K562 (cell line): Measurements from ENCODE around the gene COX6A1. TPM values are rescaled to one million over a fixed set of nuclear protein-coding genes. Genes with fewer than 3 reads are reported as not detected.

Experiments used
- ATAC-seq: fragments of 200-7000 bp; cut with Tn5 transposase; 3 replicates; pipeline ENCODE4 v1.9.1; 2020; ENCODE audit warnings: moderate library complexity
- BruUV-seq: library from RNA; stranded (reverse); fragments of 400-500 nt; replicated peaks from 2 replicates; lab custom pipeline; 2021; lab: Mats Ljungman, UMichigan
- CTCF ChIA-PET: fragments of 300-600 bp; formaldehyde crosslinking; extraction: SDS; loops from one replicate; lab custom pipeline; 2021; ENCODE audit warnings: low intra/inter-chr PET ratio; lab: Yijun Ruan, JAX
- POLR2A ChIA-PET: fragments of 300-600, 350-650 bp; sonication (Branson Sonifier 250); formaldehyde crosslinking; extraction: SDS; loops from one replicate; lab custom pipeline; 2021; ENCODE audit warnings: antibody characterized with exemption, inconsistent platforms; lab: Yijun Ruan, JAX
- DNase-seq, 4 experiments: peaks; one replicate each; pipeline versions ENCODE4 v3.0.0 to v3.0.0-alpha.2; 2011 to 2018; ENCODE audit warnings: low spot score in 3 of 4, mixed read lengths in 3 of 4; ENCODE audit errors: extremely low read depth in 1 of 4
- FAIRE-seq: peaks from 2 replicates; lab custom pipeline; 2011; peaks lifted over from hg19 to GRCh38; lab: Jason Lieb, UNC
- H2AFZ ChIP-seq: 2 replicates; pipeline ENCODE4 v1.6.0; 2011; ENCODE audit warnings: low read depth, low read length, control low read depth, inconsistent platforms
- H3K27ac ChIP-seq: fragments of 200-600 bp; 3 replicates; pipeline ENCODE4 v1.8.0; 2011; ENCODE audit warnings: low read depth, mild to moderate bottlenecking, control low read depth, inconsistent platforms, low read length, moderate library complexity, mixed read lengths; ENCODE audit errors: extremely low read depth
- H3K27me3 ChIP-seq, 2 experiments: fragments of 300-600 bp in 1 of 2; 2 replicates in 1 of 2; 3 replicates in 1 of 2; pipeline versions ENCODE4 v1.6.0 to v1.8.0; 2011; ENCODE audit warnings: inconsistent platforms in 2 of 2, low read length in 2 of 2, mild to moderate bottlenecking in 1 of 2, mixed read lengths in 1 of 2, moderate library complexity in 1 of 2; ENCODE audit not compliant: control insufficient read depth in 2 of 2, insufficient read depth in 2 of 2
- H3K36me3 ChIP-seq: fragments of 300-600 bp; 3 replicates; pipeline ENCODE4 v1.8.0; 2011; ENCODE audit warnings: mild to moderate bottlenecking, low read length, inconsistent platforms; ENCODE audit not compliant: control insufficient read depth, insufficient read depth
- H3K4me1 ChIP-seq, 2 experiments: fragments of 200-600 bp in 1 of 2; replicated peaks in 1 of 2; 2 replicates in 1 of 2; 3 replicates in 1 of 2; pipeline versions ENCODE4 v1.5.1 to v1.8.0; 2011; ENCODE audit warnings: inconsistent platforms in 2 of 2, low read length in 2 of 2, mild to moderate bottlenecking in 1 of 2, mixed read lengths in 1 of 2, moderate library complexity in 1 of 2; ENCODE audit not compliant: control insufficient read depth in 2 of 2, insufficient read depth in 2 of 2
- H3K4me2 ChIP-seq: 2 replicates; pipeline ENCODE4 v1.6.1; 2011; ENCODE audit warnings: low read length, control low read depth, inconsistent platforms, mixed read lengths; ENCODE audit not compliant: insufficient read depth
- H3K4me3 ChIP-seq: fragments of 200-600 bp; sonication (generic), shearing (Covaris generic); 2 replicates; pipeline ENCODE4 v1.5.1; 2016; ENCODE audit warnings: control low read depth, inconsistent platforms
- H3K79me2 ChIP-seq: fragments of 200-600 bp; 3 replicates; pipeline ENCODE4 v1.8.0; 2011; ENCODE audit warnings: low read length, inconsistent platforms; ENCODE audit not compliant: control insufficient read depth, insufficient read depth
- H3K9ac ChIP-seq, 2 experiments: 2 replicates each; pipeline versions ENCODE4 v1.6.0 to v1.6.1; 2011; ENCODE audit warnings: low read depth in 2 of 2, low read length in 2 of 2, control low read depth in 1 of 2, inconsistent platforms in 1 of 2, mild to moderate bottlenecking in 1 of 2, mixed read lengths in 1 of 2; ENCODE audit not compliant: insufficient read depth in 1 of 2
- H3K9me1 ChIP-seq: one replicate; pipeline ENCODE4 v1.6.0; 2011; ENCODE audit warnings: inconsistent platforms, mild to moderate bottlenecking, low read length, moderate library complexity; ENCODE audit not compliant: control insufficient read depth, insufficient read depth
- H3K9me3 ChIP-seq: replicated peaks from 2 replicates; pipeline ENCODE4 v1.5.1; 2011; ENCODE audit warnings: low read depth, low read length, inconsistent platforms; ENCODE audit not compliant: control insufficient read depth, insufficient read depth
- H4K20me1 ChIP-seq: replicated peaks from 2 replicates; pipeline ENCODE4 v1.6.1; 2011; ENCODE audit warnings: low read length, inconsistent platforms, mixed read lengths; ENCODE audit not compliant: control insufficient read depth, insufficient read depth
- ASH1L ChIP-seq: fragments of 450-650 bp; IDR thresholded peaks from 2 replicates; pipeline ENCODE4 v1.6.1; 2018; ENCODE audit warnings: borderline replicate concordance, mild to moderate bottlenecking, low read depth; ENCODE audit not compliant: partially characterized antibody
- ATF1 ChIP-seq, 2 experiments: fragments of 450-650 bp in 1 of 2; IDR thresholded peaks; 2 replicates each; pipeline ENCODE4 v1.6.1; 2016; ENCODE audit warnings: missing compliant biosample characterization in 1 of 2, missing genetic modification characterization in 1 of 2
- DIDO1 ChIP-seq: fragments of 450-650 bp; IDR thresholded peaks from 2 replicates; pipeline ENCODE4 v1.6.1; 2016; ENCODE audit warnings: low read depth, missing biosample characterization, missing genetic modification characterization
- E2F6 ChIP-seq, 2 experiments: IDR thresholded peaks; 2 replicates each; pipeline ENCODE4 v1.6.1; 2011; ENCODE audit warnings: borderline replicate concordance in 1 of 2, control low read depth in 1 of 2, low read depth in 1 of 2, low read length in 1 of 2, mild to moderate bottlenecking in 1 of 2, mixed read lengths in 1 of 2, moderate library complexity in 1 of 2; ENCODE audit not compliant: insufficient read depth in 1 of 2, insufficient read length in 1 of 2, poor library complexity in 1 of 2, severe bottlenecking in 1 of 2; ENCODE audit errors: extremely low read depth in 1 of 2
- EP400 ChIP-seq: fragments of 450-650 bp; IDR thresholded peaks from 2 replicates; pipeline ENCODE4 v1.6.1; 2017; ENCODE audit warnings: antibody characterized with exemption, mild to moderate bottlenecking, moderate library complexity
- GABPA ChIP-seq: fragments of 200-800 bp; sonication (Bioruptor generic); conservative IDR thresholded peaks from 2 replicates; pipeline ENCODE4 v1.6.1; 2016; ENCODE audit warnings: low read depth, missing genetic modification characterization, missing compliant biosample characterization
- HCFC1 ChIP-seq: IDR thresholded peaks from 2 replicates; pipeline ENCODE4 v1.6.1; 2012; ENCODE audit warnings: low read depth, low read length, improper control_type of control experiment
- LARP7 ChIP-seq: fragments of 450-650 bp; IDR thresholded peaks from 2 replicates; pipeline ENCODE4 v1.6.1; 2016
- MAZ ChIP-seq, 2 experiments: fragments of 450-650 bp in 1 of 2; sonication (generic) in 1 of 2; formaldehyde crosslinking; IDR thresholded peaks in 1 of 2; conservative IDR thresholded peaks in 1 of 2; 2 replicates each; pipeline versions ENCODE4 v1.4.0 to v1.5.0; 2020; ENCODE audit warnings: mild to moderate bottlenecking in 1 of 2, missing genetic modification reagents in 1 of 2
- NONO ChIP-seq, 2 experiments: fragments of 200-400 bp in 1 of 2; fragments of 450-650 bp in 1 of 2; formaldehyde crosslinking in 1 of 2; IDR thresholded peaks; 2 replicates each; pipeline ENCODE4 v1.6.1; 2017; ENCODE audit warnings: low read depth in 2 of 2, mild to moderate bottlenecking in 2 of 2, moderate library complexity in 2 of 2, low read length in 1 of 2
- NR1H2 ChIP-seq: sonication (generic); formaldehyde crosslinking; IDR thresholded peaks from 2 replicates; pipeline ENCODE4 v1.4.0; 2020; ENCODE audit warnings: mild to moderate bottlenecking, missing genetic modification reagents
- POLR2AphosphoS2 ChIP-seq: IDR thresholded peaks from 2 replicates; pipeline ENCODE4 v1.6.1; 2012; ENCODE audit warnings: low read length, improper control_type of control experiment
- POU5F1 ChIP-seq: fragments of 150-350 bp; IDR thresholded peaks from 2 replicates; pipeline ENCODE4 v1.6.1; 2014; ENCODE audit warnings: borderline replicate concordance, low read length, low read depth, mild to moderate bottlenecking; ENCODE audit not compliant: partially characterized antibody
- RAD21 ChIP-seq, 2 experiments: fragments of 250-450 bp in 1 of 2; fragments of 450-650 bp in 1 of 2; sonication (Bioruptor Pico) in 1 of 2; formaldehyde crosslinking in 1 of 2; IDR thresholded peaks in 1 of 2; conservative IDR thresholded peaks in 1 of 2; 2 replicates each; pipeline versions ENCODE4 v1.4.0 to v1.8.0; 2020 to 2022; ENCODE audit warnings: mild to moderate bottlenecking in 2 of 2, moderate library complexity in 1 of 2
- SRSF1 ChIP-seq: fragments of 200-400 bp; formaldehyde crosslinking; IDR thresholded peaks from 2 replicates; pipeline ENCODE4 v1.6.1; 2017; ENCODE audit warnings: mild to moderate bottlenecking, low read depth, low read length, moderate library complexity
- TRIM28 ChIP-seq: fragments of 450-650 bp; IDR thresholded peaks from 2 replicates; pipeline ENCODE4 v1.6.1; 2017
- ZNF140 ChIP-seq: fragments of 250-450 bp; sonication (Bioruptor Pico); IDR thresholded peaks from 2 replicates; pipeline ENCODE4 v1.8.0; 2021; ENCODE audit warnings: moderate library complexity, mild to moderate bottlenecking, inconsistent platforms
- WGBS: fragments of 100-300 bp; shearing (Covaris generic); methylation state at CpG from one replicate; pipeline ENCODE4 v1.1.6; 2016; ENCODE audit warnings: low coverage, mixed read lengths; ENCODE audit not compliant: insufficient coverage; ENCODE audit errors: missing lambda C conversion rate; 5-methylcytosine and 5-hydroxymethylcytosine counted together
- in situ Hi-C: fragments of 300-500 bp; cut with MboI; formaldehyde crosslinking; loops from 4 replicates; pipeline ENCODE4 v1.15.0; 2018; ENCODE audit warnings: inconsistent platforms, mixed read lengths
- intact Hi-C: fragments of 100-400 bp; cut with micrococcal nuclease; formaldehyde crosslinking; loops from 2 replicates; pipeline ENCODE4 v1.14.2; 2022
- polyA plus RNA-seq, 8 experiments: library from polyadenylated mRNA; depleted of rRNA in 4 of 8; stranded (reverse) in 5 of 8; unstranded in 3 of 8; fragments of >200 nt; fragmentation: Nextera tagmentation in 2 of 8; fragmentation: Illumina TruSeq in 1 of 8; extraction: Ambion mirVana in 2 of 8; extraction: Trizol in 1 of 8; gene quantifications; 2 replicates each; pipeline versions ENCODE4 v1.2.1 to v1.2.3, GENCODE V29; 2011 to 2014; ENCODE audit warnings: inconsistent platforms in 1 of 8, missing spikeins in 1 of 8
- total RNA-seq, 7 experiments: library from RNA; depleted of rRNA in 6 of 7; stranded (reverse); fragments of >200 nt in 6 of 7; fragmentation: Illumina TruSeq in 2 of 7; extraction: Trizol in 2 of 7; gene quantifications; 2 replicates each; pipeline versions ENCODE4 v1.2.1 to v1.2.3, GENCODE V29; 2011 to 2021; ENCODE audit warnings: low replicate concordance in 1 of 7

The COX6A1 gene
- total and polyA plus RNA-seq, 9 of the 15 experiments (the other 6 are each of a cell fraction or from before 2014, with no cell fraction given), result 414 to 4,142 (median 931) TPM

- POLR2A ChIA-PET, result interaction anchor here (0.7 to 3.5 kb wide), 6 partner anchors 9 to 831 kb away, joined by 3 to 14 read pairs (median 4); no protein-coding TSS in a partner anchor
Observed at GRCh38 chr12:120465756-120466155, 27.8 kb downstream of the COX6A1 start.

More at GRCh38 chr12:120465756-120466155, 27.8 kb downstream of the COX6A1 start:
- H3K79me2 ChIP-seq, result peaks cover 71% of the 10 kb centered on the region
- no peaks in the 10 kb centered on the region for H3K27me3 ChIP-seq
- H3K9me1 ChIP-seq, result no peaks in the 10 kb centered on the region
- no peak overlapping the region for H2AFZ ChIP-seq
- peaks cover 73% of the 10 kb centered on the region for H3K36me3 ChIP-seq
- CTCF ChIA-PET, result interaction anchor here (2.2 kb wide), 1 partner anchor 109 kb away, joined by 11 read pairs; no protein-coding TSS in a partner anchor
- FAIRE-seq (no peak), ATAC-seq (no peak), DNase-seq (no peak)
- no peak overlapping the region for H3K4me2 ChIP-seq
- 60% methylated on average over 5 of the region's 5 CpGs for WGBS
- H3K9me3 ChIP-seq, result no peaks in the 10 kb centered on the region
- H3K27ac ChIP-seq, result no peak overlapping the region
- in situ Hi-C loops, result no loop called here
- no TSS peak for BruUV-seq
- intact Hi-C loops, result loop anchor here (5.0 kb wide), 1 partner anchor 117 kb away; the partner anchor contains the start of gene POP5
- no peak for TF ChIP-seq E2F6 (IDR thresholded peaks at IDR 0.05; ENCODE audit: borderline replicate concordance in 1 of 2, extremely low read depth in 1 of 2, insufficient read depth in 1 of 2, insufficient read length in 1 of 2, low read depth in 1 of 2, low read length in 1 of 2, poor library complexity in 1 of 2, severe bottlenecking in 1 of 2)
- TF ChIP-seq LARP7, result no peak
- TF ChIP-seq POLR2AphosphoS2, result no peak
- TF ChIP-seq NONO (IDR thresholded peaks at IDR 0.05; ENCODE audit: low read depth in 2 of 2, low read length in 1 of 2), result no peak
- no peak for TF ChIP-seq ASH1L
- no peak for TF ChIP-seq DIDO1 (tag)
- no peak for TF ChIP-seq ZNF140 (CRISPR knock-in tag)
- TF ChIP-seq TRIM28, result no peak
- TF ChIP-seq POU5F1, result no peak
- TF ChIP-seq HCFC1, result no peak
- TF ChIP-seq RAD21 (CRISPR knock-in tag; conservative IDR thresholded peaks at IDR 0.05 in 1 of 2, IDR thresholded peaks at IDR 0.05 in 1 of 2), result no peak
- TF ChIP-seq SRSF1, result no peak
- no peak for TF ChIP-seq GABPA (tag)
- TF ChIP-seq MAZ (CRISPR knock-in tag; conservative IDR thresholded peaks at IDR 0.05 in 1 of 2, IDR thresholded peaks at IDR 0.05 in 1 of 2), result no peak
- TF ChIP-seq ATF1 (CRISPR knock-in tag; IDR thresholded peaks at IDR 0.05), result no peak
- TF ChIP-seq ATF1 (tag; IDR thresholded peaks at IDR 0.05), result no peak
- no peak for TF ChIP-seq NR1H2 (CRISPR knock-in tag)
- no peak for TF ChIP-seq EP400
- TF ChIP-seq, all 486 proteins: peak for 0
- Histone ChIP-seq H3K9ac (no peak overlapping the region), H4K20me1 (peaks cover 34% of the 10 kb centered on the region), H3K4me3 (no peak overlapping the region), H3K4me1 (peaks cover 5 to 19% of the 10 kb centered on the region in 2 experiments; a peak in 4 of 5 replicates)
